Thymus (tissue), 11 donors: ENCODE data around the gene ARHGEF39. TPM values are rescaled to one million over a fixed set of nuclear protein-coding genes. Genes with fewer than 3 reads are reported as not detected.

ENCODE experiments used
- DNase-seq, 9 donors: peaks; one replicate each; pipeline ENCODE4 v3.0.0-alpha.2; 2013; ENCODE audit warnings: low spot score in 9 of 9, low read depth in 6 of 9, missing footprints in 1 of 9
- H3K27ac ChIP-seq, 2 donors: one replicate each; pipeline ENCODE4 v1.5.1; 2013; ENCODE audit warnings: control low read depth in 1 of 2, low read depth in 1 of 2, low read length in 1 of 2, mild to moderate bottlenecking in 1 of 2, moderate library complexity in 1 of 2
- H3K27me3 ChIP-seq, 2 donors: one replicate each; pipeline ENCODE4 v1.5.1; 2013; ENCODE audit warnings: low read length in 1 of 2; ENCODE audit not compliant: control insufficient read depth in 2 of 2, insufficient read depth in 1 of 2
- H3K36me3 ChIP-seq, 2 donors: one replicate each; pipeline ENCODE4 v1.5.1; 2013; ENCODE audit warnings: low read length in 1 of 2, mild to moderate bottlenecking in 1 of 2, moderate library complexity in 1 of 2; ENCODE audit not compliant: control insufficient read depth in 2 of 2, insufficient read depth in 2 of 2
- H3K4me1 ChIP-seq, 2 donors: one replicate each; pipeline ENCODE4 v1.5.1; 2013; ENCODE audit warnings: low read length in 2 of 2; ENCODE audit not compliant: control insufficient read depth in 2 of 2, insufficient read depth in 2 of 2
- H3K4me3 ChIP-seq, 2 donors: one replicate each; pipeline ENCODE4 v1.5.1; 2013; ENCODE audit warnings: low read length in 2 of 2, control low read depth in 1 of 2, mild to moderate bottlenecking in 1 of 2
- H3K9me3 ChIP-seq, 2 donors: one replicate each; pipeline ENCODE4 v1.5.1; 2013; ENCODE audit warnings: low read length in 1 of 2, mild to moderate bottlenecking in 1 of 2; ENCODE audit not compliant: control insufficient read depth in 2 of 2, insufficient read depth in 1 of 2
- WGBS: extraction: QIAGEN DNeasy Blood & Tissue Kit; methylation state at CpG from one replicate; pipeline ENCODE4 v1.1.7; 2013; 5-methylcytosine and 5-hydroxymethylcytosine counted together
- polyA plus RNA-seq: library from polyadenylated mRNA; stranded (reverse); fragments of 200-250 nt; gene quantifications from one replicate; pipeline ENCODE4 v1.2.3, GENCODE V29; 2013
- total RNA-seq: library from RNA; stranded (reverse); fragments of 120-200 nt; gene quantifications from one replicate; pipeline ENCODE4 v1.2.4, GENCODE V29; 2013
- donor health status: healthy.

The ARHGEF39 gene
- total and polyA plus RNA-seq, 2 donors = 1.5 to 3.9 TPM

GRCh38 chr9:35687972-35688557, 23.1 kb upstream of the ARHGEF39 start:
- peaks cover 2 to 52% of the 10 kb centered on the region in 2 donors for H3K4me1 ChIP-seq
- 96% methylated on average over 2 of the region's 2 CpGs for WGBS
- DNase-seq = no peak
- H3K27ac ChIP-seq = no peak overlapping the region
- peaks cover 0 to 2% of the 10 kb centered on the region in 2 donors for H3K36me3 ChIP-seq
- H3K9me3 ChIP-seq = no peaks in the 10 kb centered on the region
- H3K4me3 ChIP-seq = no peak overlapping the region
- peaks cover 0 to 29% of the 10 kb centered on the region in 2 donors for H3K27me3 ChIP-seq

DNA sequence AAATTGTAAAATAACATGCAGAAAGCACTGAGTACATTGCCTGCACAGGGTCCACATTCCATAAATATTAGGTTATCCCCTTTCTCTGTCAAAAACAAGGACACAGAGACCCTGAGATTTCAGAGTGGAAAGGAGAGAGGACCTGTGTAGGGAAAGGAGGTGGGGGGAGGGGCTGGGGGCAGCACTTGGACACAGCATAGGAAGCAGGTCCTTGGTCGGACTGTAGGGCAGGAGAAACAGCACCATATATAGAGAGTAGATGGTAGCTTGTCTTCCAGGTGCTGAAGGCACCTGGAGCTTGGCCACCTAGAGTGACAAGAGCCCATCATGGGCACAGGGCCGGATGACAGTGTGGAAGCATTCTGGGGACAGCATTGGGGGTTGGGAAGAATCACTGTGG, 22.3 kb upstream of the ARHGEF39 start:
- Histone ChIP-seq H3K27me3 (peaks cover 0 to 29% of the 10 kb centered on the region in 2 donors), H3K27ac (peak overlapping the region in 1 of 2 donors; percentile 87), H3K36me3 (peaks cover 0 to 2% of the 10 kb centered on the region in 2 donors), H3K9me3 (no peaks in the 10 kb centered on the region), H3K4me1 (peaks cover 2 to 52% of the 10 kb centered on the region in 2 donors), H3K4me3 (no peak overlapping the region)
- WGBS = 93% methylated on average over 2 of the region's 2 CpGs
- DNase-seq = no peak

DNA sequence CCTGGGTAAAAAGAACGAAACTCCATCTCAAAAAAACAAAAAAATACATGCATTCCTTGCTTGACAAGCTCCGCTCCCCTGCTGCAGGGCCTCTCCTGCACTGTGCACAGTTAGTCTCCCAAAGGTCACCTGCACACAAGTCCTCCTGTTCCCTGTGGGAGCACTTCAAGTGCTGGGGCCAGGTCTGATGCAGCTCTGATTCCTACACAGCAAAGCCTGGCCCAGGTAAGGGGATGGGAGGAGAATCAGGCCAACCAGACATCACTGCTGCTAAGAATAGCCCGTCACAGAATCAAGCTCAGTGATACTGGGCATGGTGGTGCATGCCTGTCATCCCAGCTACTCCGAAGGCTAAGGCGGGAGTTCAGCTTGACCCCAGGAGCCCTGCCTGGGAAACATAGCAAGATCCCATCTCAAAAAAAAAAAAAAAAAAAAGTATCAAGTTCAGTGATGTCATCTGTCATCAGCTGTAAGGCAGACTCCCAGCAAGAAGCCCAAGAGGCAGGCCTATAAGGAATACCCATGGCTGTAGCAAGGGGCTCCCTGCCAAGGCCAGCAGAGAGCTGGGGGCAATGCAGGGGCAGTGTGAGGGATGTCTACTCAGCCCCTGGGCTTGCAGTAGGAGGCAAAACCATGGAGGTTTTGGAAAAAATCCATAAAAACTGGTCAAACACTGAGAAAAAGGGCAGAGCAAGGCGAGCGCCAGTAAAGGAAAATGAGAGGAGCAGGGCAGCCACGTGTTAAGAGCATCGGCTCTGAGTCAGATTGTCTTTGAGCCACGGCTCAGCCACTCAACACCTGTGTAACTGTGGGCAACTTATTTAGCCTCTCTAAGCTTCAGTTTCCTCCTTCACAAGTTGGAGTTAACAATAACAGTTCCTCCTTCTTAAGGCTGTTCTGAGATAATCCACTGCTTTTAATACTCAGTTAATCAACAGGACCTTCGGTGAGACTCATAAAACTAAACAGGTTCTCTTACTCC, 21.5 kb upstream of the ARHGEF39 start:
- DNase-seq = no peak
- Histone ChIP-seq H3K4me3 (no peak overlapping the region), H3K27ac (peak overlapping the region in 1 of 2 donors; percentile 87), H3K27me3 (peaks cover 0 to 29% of the 10 kb centered on the region in 2 donors), H3K36me3 (peaks cover 0 to 2% of the 10 kb centered on the region in 2 donors), H3K9me3 (no peaks in the 10 kb centered on the region), H3K4me1 (peaks cover 2 to 51% of the 10 kb centered on the region in 2 donors)
- WGBS = 94% methylated on average over 11 of the region's 11 CpGs

DNA sequence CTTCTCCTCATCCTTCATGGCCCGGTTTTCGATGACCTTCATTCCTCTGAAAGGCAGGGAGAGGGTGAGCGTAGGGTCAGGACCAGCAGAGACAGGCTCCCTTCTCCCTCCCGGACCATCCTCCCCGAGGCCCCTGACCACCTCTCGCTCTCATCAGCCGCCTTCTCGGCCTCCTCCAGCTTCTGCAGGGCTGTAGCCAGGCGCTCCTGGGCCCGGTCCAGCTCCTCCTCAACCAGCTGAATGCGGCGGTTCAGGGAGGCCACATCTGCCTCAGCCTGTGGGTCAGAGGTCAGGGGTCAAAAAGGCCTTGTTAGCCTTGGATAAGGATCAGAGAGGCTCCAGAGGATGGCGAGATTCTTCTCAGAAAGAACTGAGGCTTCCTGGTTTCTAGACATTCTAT, 20.5 kb upstream of the ARHGEF39 start:
- Histone ChIP-seq H3K4me1 (peaks cover 0 to 43% of the 10 kb centered on the region in 2 donors), H3K27me3 (peaks cover 0 to 21% of the 10 kb centered on the region in 2 donors), H3K9me3 (no peaks in the 10 kb centered on the region), H3K4me3 (no peak overlapping the region), H3K27ac (no peak overlapping the region), H3K36me3 (peaks cover 0 to 2% of the 10 kb centered on the region in 2 donors)
- WGBS = 97% methylated on average over 13 of the region's 13 CpGs
- no peak for DNase-seq

GRCh38 chr9:35684921-35685320, 19.9 kb upstream of the ARHGEF39 start:
- Histone ChIP-seq H3K4me3 (no peak overlapping the region), H3K36me3 (peaks cover 0 to 2% of the 10 kb centered on the region in 2 donors), H3K27ac (no peak overlapping the region), H3K9me3 (no peaks in the 10 kb centered on the region), H3K27me3 (peaks cover 0 to 15% of the 10 kb centered on the region in 2 donors), H3K4me1 (peaks cover 0 to 38% of the 10 kb centered on the region in 2 donors)
- 98% methylated on average over 10 of the region's 10 CpGs for WGBS
- no peak for DNase-seq

- H3K36me3 ChIP-seq = peaks cover 0 to 2% of the 10 kb centered on the region in 2 donors
- no peak overlapping the region for H3K4me3 ChIP-seq
- WGBS = 92% methylated on average over 2 of the region's 2 CpGs
- no peak overlapping the region for H3K27ac ChIP-seq
- peaks cover 0 to 1% of the 10 kb centered on the region in 2 donors for H3K27me3 ChIP-seq
- peaks cover 0 to 23% of the 10 kb centered on the region in 2 donors for H3K4me1 ChIP-seq
- DNase-seq = no peak
- H3K9me3 ChIP-seq = no peaks in the 10 kb centered on the region
These were observed 18.3 kb upstream of the ARHGEF39 start for GRCh38 chr9:35683323-35683722.

DNA sequence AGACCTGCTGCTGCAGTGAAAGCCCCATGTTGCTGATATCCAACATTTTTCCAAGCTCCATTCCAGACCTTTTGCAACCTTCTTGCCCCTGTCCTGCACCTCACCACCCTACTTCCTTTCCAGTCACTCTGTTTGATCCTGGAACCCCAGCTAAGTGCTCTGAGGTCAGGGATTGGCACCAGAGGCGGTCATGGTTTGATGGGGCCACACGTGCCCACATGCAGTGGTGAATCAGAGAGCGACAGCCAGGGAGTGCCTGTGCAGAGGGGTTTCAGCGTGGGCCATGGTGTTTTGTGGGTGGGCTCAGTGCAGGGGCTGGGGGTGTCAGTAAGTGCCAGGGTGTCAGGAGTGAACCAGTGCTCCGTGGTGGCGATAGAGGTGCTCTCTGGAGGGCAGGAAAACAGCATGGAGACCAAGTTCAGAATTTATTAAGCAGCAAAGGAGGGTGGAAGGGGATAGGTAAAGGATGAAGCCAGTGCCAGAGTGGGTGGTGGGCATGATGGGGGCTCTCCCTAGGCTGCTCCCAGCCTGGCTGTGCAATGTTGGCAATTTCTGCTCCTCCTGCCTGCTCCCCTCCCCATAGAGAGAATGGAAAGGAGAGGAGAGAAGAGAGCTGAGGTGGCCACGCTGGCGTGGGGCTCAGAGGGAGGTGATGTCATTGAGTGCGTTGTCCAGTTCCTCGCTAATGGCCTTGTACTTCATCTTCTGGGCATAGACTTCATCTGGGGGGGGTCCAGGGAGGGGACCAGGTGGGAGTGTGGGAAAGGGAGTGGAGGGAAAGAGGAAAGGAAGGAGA, 17.7 kb upstream of the ARHGEF39 start:
- H3K27ac ChIP-seq = no peak overlapping the region
- H3K36me3 ChIP-seq = peaks cover 0 to 2% of the 10 kb centered on the region in 2 donors
- peaks cover 0 to 17% of the 10 kb centered on the region in 2 donors for H3K4me1 ChIP-seq
- H3K4me3 ChIP-seq = no peak overlapping the region
- no peak for DNase-seq
- 98% methylated on average over 10 of the region's 10 CpGs for WGBS
- no peaks in the 10 kb centered on the region for H3K27me3 ChIP-seq
- no peaks in the 10 kb centered on the region for H3K9me3 ChIP-seq

- 96% methylated on average over 6 of the region's 6 CpGs for WGBS
- Histone ChIP-seq H3K36me3 (peaks cover 0 to 2% of the 10 kb centered on the region in 2 donors), H3K4me1 (peaks cover 0 to 10% of the 10 kb centered on the region in 2 donors), H3K27ac (no peak overlapping the region), H3K9me3 (no peaks in the 10 kb centered on the region), H3K27me3 (no peaks in the 10 kb centered on the region), H3K4me3 (no peak overlapping the region)
- DNase-seq = no peak
These were observed 17.1 kb upstream of the ARHGEF39 start for GRCh38 chr9:35682051-35682450.
